ENCODE results near the gene OR51D1. TPM values are rescaled to one million over a fixed set of nuclear protein-coding genes. Genes with fewer than 3 reads are reported as not detected.

OR51D1 gene
- total RNA-seq, 1 donor from 2014 or later = not detected

DNA sequence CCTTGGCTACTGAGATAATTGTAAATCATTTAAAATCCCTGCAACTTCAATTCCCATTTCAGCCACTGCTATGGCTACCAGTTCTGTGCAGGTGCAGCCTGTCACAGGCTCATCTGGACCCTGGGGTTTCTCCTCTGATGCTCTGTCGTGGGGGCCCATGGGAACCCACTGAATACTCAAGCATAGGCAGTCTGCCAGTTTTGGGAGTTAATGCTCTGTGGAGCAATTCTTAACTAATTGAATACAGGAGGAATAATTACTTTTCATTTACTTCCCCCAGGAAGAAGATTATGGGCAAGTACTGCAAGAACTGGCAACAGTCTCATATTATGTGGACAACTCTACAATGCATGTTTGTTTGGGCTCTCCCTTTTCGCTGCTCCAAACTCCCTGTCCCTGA, 34.5 kb downstream of the OR51D1 start:
- no peak overlapping the region for H3K27ac Mint-ChIP-seq (ENCODE audit: unreplicated experiment)
- no peaks in the 10 kb centered on the region for H3K27me3 Mint-ChIP-seq (ENCODE audit: unreplicated experiment)
- H3K4me3 Mint-ChIP-seq (ENCODE audit: unreplicated experiment) = no peak overlapping the region
- DNase-seq (ENCODE audit: low spot score) = no peak
- no peaks in the 10 kb centered on the region for H3K9me3 Mint-ChIP-seq (ENCODE audit: unreplicated experiment)
- H3K4me1 Mint-ChIP-seq (ENCODE audit: unreplicated experiment) = no peaks in the 10 kb centered on the region
- TF ChIP-seq, protein P1, sequence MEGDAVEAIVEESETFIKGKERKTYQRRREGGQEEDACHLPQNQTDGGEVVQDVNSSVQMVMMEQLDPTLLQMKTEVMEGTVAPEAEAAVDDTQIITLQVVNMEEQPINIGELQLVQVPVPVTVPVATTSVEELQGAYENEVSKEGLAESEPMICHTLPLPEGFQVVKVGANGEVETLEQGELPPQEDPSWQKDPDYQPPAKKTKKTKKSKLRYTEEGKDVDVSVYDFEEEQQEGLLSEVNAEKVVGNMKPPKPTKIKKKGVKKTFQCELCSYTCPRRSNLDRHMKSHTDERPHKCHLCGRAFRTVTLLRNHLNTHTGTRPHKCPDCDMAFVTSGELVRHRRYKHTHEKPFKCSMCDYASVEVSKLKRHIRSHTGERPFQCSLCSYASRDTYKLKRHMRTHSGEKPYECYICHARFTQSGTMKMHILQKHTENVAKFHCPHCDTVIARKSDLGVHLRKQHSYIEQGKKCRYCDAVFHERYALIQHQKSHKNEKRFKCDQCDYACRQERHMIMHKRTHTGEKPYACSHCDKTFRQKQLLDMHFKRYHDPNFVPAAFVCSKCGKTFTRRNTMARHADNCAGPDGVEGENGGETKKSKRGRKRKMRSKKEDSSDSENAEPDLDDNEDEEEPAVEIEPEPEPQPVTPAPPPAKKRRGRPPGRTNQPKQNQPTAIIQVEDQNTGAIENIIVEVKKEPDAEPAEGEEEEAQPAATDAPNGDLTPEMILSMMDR (IDR thresholded peaks at IDR 0.05; ENCODE audit: unreplicated experiment) = no peak
- no peaks in the 10 kb centered on the region for H3K36me3 Mint-ChIP-seq (ENCODE audit: low read depth, unreplicated experiment)

DNA sequence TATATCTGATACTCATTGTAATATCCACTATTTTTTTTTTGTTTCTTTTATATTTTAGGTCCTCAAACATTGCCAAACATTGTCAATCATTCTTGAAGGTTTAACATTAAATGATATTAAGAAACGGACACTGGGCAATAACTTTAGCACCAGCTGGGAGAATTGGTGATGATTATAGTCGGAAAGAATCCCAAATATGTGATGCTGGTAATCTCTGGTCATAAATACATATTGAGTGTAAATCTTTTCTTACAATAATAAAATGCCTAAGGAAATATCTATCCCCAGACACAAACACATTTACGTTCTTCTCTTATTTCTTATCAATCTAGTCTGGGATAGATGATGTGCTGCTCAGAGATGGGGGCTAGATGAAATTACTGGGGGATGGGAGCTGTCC, 35.2 kb downstream of the OR51D1 start:
- Mint-ChIP-seq H3K4me1 (ENCODE audit: unreplicated experiment) (no peaks in the 10 kb centered on the region), H3K27me3 (ENCODE audit: unreplicated experiment) (no peaks in the 10 kb centered on the region), H3K9me3 (ENCODE audit: unreplicated experiment) (no peaks in the 10 kb centered on the region), H3K4me3 (ENCODE audit: unreplicated experiment) (no peak overlapping the region), H3K27ac (ENCODE audit: unreplicated experiment) (no peak overlapping the region), H3K36me3 (ENCODE audit: low read depth, unreplicated experiment) (no peaks in the 10 kb centered on the region)
- DNase-seq (ENCODE audit: low spot score) = no peak
- TF ChIP-seq, protein P1 (IDR thresholded peaks at IDR 0.05; ENCODE audit: unreplicated experiment) = no peak

DNA sequence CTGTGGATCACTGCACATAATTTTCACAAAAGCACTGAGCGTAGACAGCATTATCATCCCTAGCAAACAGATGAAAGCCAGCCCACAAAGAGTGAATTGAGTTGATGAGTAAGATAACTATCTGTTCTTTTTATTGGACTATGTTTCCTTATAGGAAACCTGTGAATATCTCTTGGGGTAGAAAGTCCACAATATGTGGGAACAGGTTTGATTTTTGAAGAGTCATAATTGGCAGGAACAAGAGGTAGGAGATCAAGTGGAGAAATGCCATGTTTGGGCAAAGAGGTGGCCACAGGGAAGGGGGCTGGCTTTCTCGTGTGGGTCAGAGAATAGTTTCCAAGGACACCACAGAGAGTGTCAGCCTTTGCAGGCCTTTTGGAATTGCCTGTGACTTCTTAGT, 36.5 kb downstream of the OR51D1 start:
- no peaks in the 10 kb centered on the region for H3K4me1 Mint-ChIP-seq (ENCODE audit: unreplicated experiment)
- no peak overlapping the region for H3K27ac Mint-ChIP-seq (ENCODE audit: unreplicated experiment)
- TF ChIP-seq, protein P1 (IDR thresholded peaks at IDR 0.05; ENCODE audit: unreplicated experiment) = no peak
- H3K9me3 Mint-ChIP-seq (ENCODE audit: unreplicated experiment) = no peaks in the 10 kb centered on the region
- H3K4me3 Mint-ChIP-seq (ENCODE audit: unreplicated experiment) = no peak overlapping the region
- no peak for DNase-seq (ENCODE audit: low spot score)
- no peaks in the 10 kb centered on the region for H3K27me3 Mint-ChIP-seq (ENCODE audit: unreplicated experiment)
- H3K36me3 Mint-ChIP-seq (ENCODE audit: low read depth, unreplicated experiment) = no peaks in the 10 kb centered on the region

DNA sequence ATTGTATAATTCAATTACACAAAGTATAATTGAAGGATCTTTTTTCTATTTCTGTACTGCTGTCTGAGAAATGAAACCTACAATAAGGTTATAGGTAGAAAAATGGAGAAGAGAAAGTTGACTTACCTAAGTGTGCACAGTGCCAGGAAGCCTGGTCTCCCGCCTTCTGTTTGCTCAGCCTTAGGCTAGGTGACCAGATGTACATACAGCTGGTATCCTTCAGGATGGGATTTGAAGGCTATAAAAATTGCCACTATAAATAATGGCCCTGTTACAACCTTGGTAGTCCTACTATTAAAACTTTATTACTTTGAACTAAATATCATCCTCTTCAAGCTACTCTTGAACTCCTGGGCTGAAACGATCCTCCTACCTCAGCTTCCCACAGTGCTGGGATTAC, 40.7 kb downstream of the OR51D1 start:
- H3K9me3 Mint-ChIP-seq (ENCODE audit: unreplicated experiment) = no peaks in the 10 kb centered on the region
- H3K4me3 Mint-ChIP-seq (ENCODE audit: unreplicated experiment) = no peak overlapping the region
- no peaks in the 10 kb centered on the region for H3K36me3 Mint-ChIP-seq (ENCODE audit: low read depth, unreplicated experiment)
- TF ChIP-seq, protein P1 (IDR thresholded peaks at IDR 0.05; ENCODE audit: unreplicated experiment) = no peak
- no peak for DNase-seq (ENCODE audit: low spot score)
- H3K27me3 Mint-ChIP-seq (ENCODE audit: unreplicated experiment) = no peaks in the 10 kb centered on the region
- no peak overlapping the region for H3K27ac Mint-ChIP-seq (ENCODE audit: unreplicated experiment)
- H3K4me1 Mint-ChIP-seq (ENCODE audit: unreplicated experiment) = no peaks in the 10 kb centered on the region

DNA sequence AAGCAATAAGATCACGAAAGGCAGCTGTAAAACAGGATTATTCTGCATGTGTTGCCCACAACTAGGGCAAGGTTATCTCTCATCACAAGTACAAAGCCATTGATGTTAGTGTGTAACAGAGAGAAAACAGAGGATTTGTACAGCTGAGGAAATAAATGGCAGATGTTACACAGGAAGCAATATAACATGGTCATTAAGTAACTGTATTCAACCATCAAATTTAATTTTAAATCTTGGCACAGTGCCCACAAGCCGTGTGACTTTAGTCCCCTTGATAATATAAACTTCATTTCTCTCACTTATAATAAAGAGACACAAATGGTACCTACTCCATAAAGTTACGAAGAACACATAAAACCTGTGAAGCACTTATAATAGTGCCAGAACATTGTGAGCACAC, 43.1 kb downstream of the OR51D1 start:
- H3K4me1 Mint-ChIP-seq (ENCODE audit: unreplicated experiment) = no peaks in the 10 kb centered on the region
- no peak for DNase-seq (ENCODE audit: low spot score)
- no peaks in the 10 kb centered on the region for H3K36me3 Mint-ChIP-seq (ENCODE audit: low read depth, unreplicated experiment)
- H3K4me3 Mint-ChIP-seq (ENCODE audit: unreplicated experiment) = no peak overlapping the region
- H3K27ac Mint-ChIP-seq (ENCODE audit: unreplicated experiment) = no peak overlapping the region
- no peaks in the 10 kb centered on the region for H3K9me3 Mint-ChIP-seq (ENCODE audit: unreplicated experiment)
- H3K27me3 Mint-ChIP-seq (ENCODE audit: unreplicated experiment) = no peaks in the 10 kb centered on the region
- TF ChIP-seq, protein P1 (IDR thresholded peaks at IDR 0.05; ENCODE audit: unreplicated experiment) = no peak
